ENCODE measurements around the gene ADAMTS17.

The ADAMTS17 gene

DNA sequence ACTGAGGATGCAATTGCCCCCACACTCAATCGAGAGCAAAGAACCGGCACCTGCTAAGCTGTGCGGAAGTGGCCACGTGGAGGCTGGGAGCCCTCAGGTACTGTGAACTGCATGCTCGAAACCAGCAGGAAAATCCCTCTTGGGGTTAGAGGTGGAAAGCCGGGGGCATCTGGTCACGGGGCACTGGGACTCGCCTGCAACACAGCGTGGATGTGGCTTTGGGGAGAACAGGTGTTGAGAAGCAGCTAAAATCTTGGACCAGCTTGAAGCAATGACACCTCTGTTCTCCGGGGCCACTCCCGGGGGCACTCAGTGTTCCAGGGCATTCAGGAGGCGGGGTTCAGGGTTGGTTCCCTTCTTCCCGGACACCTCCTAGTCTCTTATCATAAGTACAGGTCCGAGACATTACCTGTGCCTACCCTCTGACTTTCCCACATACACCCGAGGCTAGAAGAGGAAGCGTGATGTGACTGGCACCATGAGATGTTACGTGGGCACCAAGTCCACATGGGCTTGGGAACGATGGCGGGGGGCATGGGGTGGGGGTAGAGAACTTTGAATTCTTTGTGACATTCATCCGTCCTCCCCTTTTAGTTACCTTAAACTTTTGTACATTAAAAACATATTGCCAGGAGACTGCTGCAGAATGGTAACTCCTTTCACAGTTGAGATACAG lies 172.0 kb downstream of the ADAMTS17 start:
- DNase-seq (ENCODE audit: low read depth) = no peak

GRCh38 chr15:100168787-100169186 lies 173.0 kb downstream of the ADAMTS17 start:
- no peak for DNase-seq (ENCODE audit: low read depth)

GRCh38 chr15:100167884-100168375 lies 173.8 kb downstream of the ADAMTS17 start:
- DNase-seq (ENCODE audit: low read depth) = no peak

GRCh38 chr15:100166313-100166712 lies 175.5 kb downstream of the ADAMTS17 start:
- DNase-seq (ENCODE audit: low read depth) = no peak

- no peak for DNase-seq (ENCODE audit: low read depth)
Observed at GRCh38 chr15:100163961-100164360, 177.8 kb downstream of the ADAMTS17 start.

DNA sequence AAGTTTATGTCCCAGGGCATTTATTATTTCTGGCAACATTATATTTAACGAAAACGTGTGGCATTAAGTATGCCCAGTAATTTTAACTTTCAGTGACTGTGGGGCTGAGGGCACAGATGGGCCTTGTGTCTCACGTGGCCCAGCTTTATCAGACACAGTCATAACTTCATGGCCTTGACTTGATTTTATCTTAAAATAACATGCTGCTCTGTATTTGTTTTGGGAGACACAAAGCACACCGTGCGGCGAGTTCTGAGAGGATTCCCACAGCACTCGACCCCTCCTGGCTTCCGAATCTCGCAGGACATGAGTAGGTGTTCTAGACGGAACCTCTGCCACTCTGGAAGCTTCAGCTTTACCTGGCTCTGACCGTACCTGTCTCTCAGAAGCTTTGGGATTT lies 180.8 kb downstream of the ADAMTS17 start:
- DNase-seq (ENCODE audit: low read depth) = no peak

DNA sequence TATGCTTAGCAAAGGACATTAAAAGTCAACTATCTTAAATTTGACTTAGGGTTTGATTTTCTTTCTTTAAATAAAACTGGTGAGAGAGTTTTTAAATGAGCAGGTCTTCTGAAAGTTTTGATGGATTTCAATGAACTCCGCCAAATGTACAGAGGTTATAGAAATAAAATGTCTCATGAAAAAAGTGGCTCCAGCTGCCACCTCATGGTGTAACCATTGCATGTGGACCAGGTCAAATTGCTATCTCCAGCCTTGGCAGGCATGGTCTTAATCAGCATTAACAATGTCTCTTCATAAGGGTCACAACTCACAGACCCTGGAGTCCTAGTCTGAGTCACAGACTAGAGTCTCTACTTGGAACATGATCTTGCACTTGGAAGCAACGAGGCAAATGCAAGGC lies 182.3 kb downstream of the ADAMTS17 start:
- no peak for DNase-seq (ENCODE audit: low read depth)

DNA sequence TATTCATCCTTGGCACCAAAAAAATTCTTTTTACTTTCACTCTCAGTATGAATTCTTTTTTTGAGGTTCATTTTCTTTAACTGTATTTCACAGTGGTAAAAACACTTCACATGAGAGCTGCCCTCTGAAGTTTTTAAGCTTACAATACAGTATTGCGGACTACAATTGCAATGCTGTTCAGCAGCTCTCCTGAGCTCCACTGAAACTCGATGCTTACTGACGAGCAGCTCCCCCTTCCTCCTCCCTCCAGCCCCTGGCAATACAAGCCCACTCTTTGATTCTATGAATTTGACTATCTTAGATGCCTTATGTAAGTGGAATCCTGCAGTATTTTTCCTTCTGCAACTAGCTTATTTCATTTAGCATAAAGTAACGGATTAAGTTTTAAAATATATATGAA lies 183.4 kb downstream of the ADAMTS17 start:
- DNase-seq (ENCODE audit: low read depth) = no peak

- no peak for DNase-seq (ENCODE audit: low read depth)
Observed at GRCh38 chr15:100156201-100156600, 185.6 kb downstream of the ADAMTS17 start.

DNA sequence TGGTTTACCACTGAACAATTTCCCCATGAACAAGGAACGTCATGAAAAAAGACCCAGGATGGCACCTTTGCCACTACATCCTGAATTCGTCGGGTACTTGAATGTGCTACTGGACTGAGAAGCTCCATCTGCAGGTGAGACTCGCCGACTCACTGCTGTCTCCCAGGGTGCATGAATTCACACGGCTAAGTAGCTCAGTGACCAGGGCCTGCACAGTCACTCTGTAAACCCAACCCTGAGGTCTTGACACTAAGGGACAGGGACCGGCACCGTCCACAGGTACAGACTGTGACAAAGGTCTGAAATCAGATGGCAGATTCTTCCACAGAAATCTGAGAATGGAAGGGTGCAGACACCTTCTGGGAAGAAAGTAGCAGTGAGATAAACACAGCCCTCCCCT lies 187.4 kb downstream of the ADAMTS17 start:
- DNase-seq (ENCODE audit: low read depth) = no peak

DNA sequence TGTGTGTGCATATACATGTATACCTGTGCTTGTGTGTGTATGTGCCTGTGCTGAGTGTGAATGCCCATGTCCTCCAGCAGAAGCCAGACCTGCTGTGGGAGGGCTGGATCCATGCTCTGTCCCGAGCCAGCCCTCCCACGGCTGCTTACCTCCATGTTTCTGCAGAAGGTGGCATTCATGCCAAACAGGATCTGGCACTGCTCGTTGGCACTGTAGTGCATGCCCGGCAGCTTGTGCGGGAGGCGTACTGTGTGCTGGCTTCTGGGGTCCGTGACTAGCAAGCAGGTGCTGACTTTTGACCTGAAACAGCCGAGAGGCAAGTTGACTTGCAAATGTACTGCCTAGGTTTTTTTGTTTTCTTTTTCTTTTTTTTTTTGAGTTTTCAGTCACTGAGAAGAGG lies 189.3 kb downstream of the ADAMTS17 start:
- no peak for DNase-seq (ENCODE audit: low read depth)

- DNase-seq (ENCODE audit: low read depth) = no peak
Observed at GRCh38 chr15:100150906-100151305, 190.9 kb downstream of the ADAMTS17 start.

- DNase-seq (ENCODE audit: low read depth) = no peak
Observed at GRCh38 chr15:100147828-100148227, 193.9 kb downstream of the ADAMTS17 start.

GRCh38 chr15:100143378-100143777 lies 198.4 kb downstream of the ADAMTS17 start:
- DNase-seq (ENCODE audit: low read depth) = no peak

GRCh38 chr15:100141311-100142001 lies 200.3 kb downstream of the ADAMTS17 start:
- DNase-seq (ENCODE audit: low read depth) = no peak

GRCh38 chr15:100140527-100141308 lies 201.1 kb downstream of the ADAMTS17 start:
- no peak for DNase-seq (ENCODE audit: low read depth)

GRCh38 chr15:100134586-100134985 lies 207.2 kb downstream of the ADAMTS17 start:
- no peak for DNase-seq (ENCODE audit: low read depth)

- no peak for DNase-seq (ENCODE audit: low read depth)
Observed at GRCh38 chr15:100134089-100134583, 207.6 kb downstream of the ADAMTS17 start.

DNA sequence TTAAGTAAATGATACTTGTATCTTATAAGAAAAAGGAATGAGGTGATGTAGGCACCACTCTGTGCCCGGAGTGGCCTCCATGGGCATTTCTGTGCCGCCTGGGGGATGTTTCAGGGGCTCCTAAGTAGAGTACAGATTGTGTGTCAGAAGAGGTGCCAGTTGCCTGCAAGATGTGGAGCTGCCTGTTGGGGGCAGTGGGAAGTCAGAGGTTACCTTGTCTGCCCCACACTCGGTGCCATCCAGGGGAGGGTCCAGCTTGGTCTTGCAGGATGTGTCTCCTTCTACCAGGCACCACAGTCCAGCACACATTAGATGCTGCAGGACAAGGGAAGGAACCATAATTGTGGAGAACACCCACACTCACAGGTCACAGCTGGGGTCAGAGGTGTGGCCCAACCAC lies 208.8 kb downstream of the ADAMTS17 start:
- no peak for DNase-seq (ENCODE audit: low read depth)

DNA sequence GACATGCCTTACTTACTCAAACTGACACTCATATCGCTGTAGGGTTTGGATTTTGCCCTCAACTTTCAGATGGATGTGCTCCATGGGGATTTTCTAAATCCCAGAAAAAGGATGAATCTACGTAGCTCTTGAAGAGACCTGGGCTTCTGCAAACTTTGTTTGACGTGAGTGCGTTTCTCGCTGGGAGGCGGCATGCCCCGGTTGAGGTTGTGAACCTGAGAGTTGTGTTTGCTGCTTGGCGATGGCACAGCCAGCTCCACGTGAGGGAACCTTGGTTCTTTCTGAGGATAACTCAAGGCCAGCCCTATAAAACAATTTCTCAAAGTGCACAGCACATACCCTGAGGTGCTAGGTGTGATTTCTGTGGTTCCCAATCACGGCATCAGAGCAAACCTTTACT lies 209.5 kb downstream of the ADAMTS17 start:
- no peak for DNase-seq (ENCODE audit: low read depth)

GRCh38 chr15:100131321-100132224 lies 210.2 kb downstream of the ADAMTS17 start:
- no peak for DNase-seq (ENCODE audit: low read depth)

GRCh38 chr15:100129677-100130076 lies 212.1 kb downstream of the ADAMTS17 start:
- DNase-seq (ENCODE audit: low read depth) = no peak
